Hepatic stellate cell (primary cell): Measurements from ENCODE around the gene PJVK.
"Not testable (repeated sequence)": the region's sequence is repeated elsewhere in the genome, so short reads cannot be mapped to it uniquely, and the experiment has no call there.

Experiments used
- DNase-seq: peaks from one replicate; pipeline ENCODE4 v3.0.0; 2011; ENCODE audit warnings: low spot score

PJVK gene

GRCh38 chr2:178450774-178451525, at the start of gene PJVK, which contains the start of gene PRKRA:
PJVK (plus strand) TSS chr2:178451378; CDS start chr2:178453410, 2,032 bp downstream.
PRKRA (minus strand) TSS chr2:178451175; CDS start chr2:178451030, 145 bp downstream.
- peak; percentile 93 for DNase-seq

GRCh38 chr2:178401994-178402437, 49.2 kb upstream of the PJVK start:
- DNase-seq = no peak

GRCh38 chr2:178403671-178404306, 47.4 kb upstream of the PJVK start:
- no peak for DNase-seq

- peak; percentile 49 for DNase-seq
These were observed 46.8 kb upstream of the PJVK start for GRCh38 chr2:178404368-178404767.

- DNase-seq = no peak
These were observed 41.9 kb upstream of the PJVK start for GRCh38 chr2:178409261-178409660.

- no peak for DNase-seq
These were observed 39.1 kb upstream of the PJVK start for GRCh38 chr2:178412047-178412446.

GRCh38 chr2:178412453-178412852, 38.7 kb upstream of the PJVK start:
- not testable (repeated sequence) for DNase-seq

- DNase-seq = peak; percentile 46
These were observed 37.5 kb upstream of the PJVK start for GRCh38 chr2:178413472-178414265.

GRCh38 chr2:178414266-178415247, 36.6 kb upstream of the PJVK start:
- peak; percentile 75 for DNase-seq

GRCh38 chr2:178415979-178416378, 35.2 kb upstream of the PJVK start:
- DNase-seq = no peak

GRCh38 chr2:178417916-178418315, 33.3 kb upstream of the PJVK start:
- no peak for DNase-seq

- no peak for DNase-seq
These were observed 32.8 kb upstream of the PJVK start for GRCh38 chr2:178418426-178418825.

- DNase-seq = no peak
These were observed 32.1 kb upstream of the PJVK start for GRCh38 chr2:178419123-178419522.

GRCh38 chr2:178420463-178420999, 30.6 kb upstream of the PJVK start:
- no peak for DNase-seq

- no peak for DNase-seq
These were observed 29.1 kb upstream of the PJVK start for GRCh38 chr2:178422097-178422496.

GRCh38 chr2:178423746-178424145, 27.4 kb upstream of the PJVK start:
- not testable (repeated sequence) for DNase-seq

GRCh38 chr2:178425255-178425827, 25.8 kb upstream of the PJVK start:
- DNase-seq = no peak

- no peak for DNase-seq
These were observed 24.8 kb upstream of the PJVK start for GRCh38 chr2:178426388-178426787.

- DNase-seq = no peak
These were observed 23.7 kb upstream of the PJVK start for GRCh38 chr2:178427458-178427857.

- DNase-seq = no peak
These were observed 22.8 kb upstream of the PJVK start for GRCh38 chr2:178428396-178428806.

- no peak for DNase-seq
These were observed 21.8 kb upstream of the PJVK start for GRCh38 chr2:178429336-178429735.
